GM23248 (cell line): ENCODE results near the gene KCNIP1.

Source experiments
- EZH2 ChIP-seq: fragments of 200-600 bp; sonication (generic); IDR thresholded peaks from 2 replicates; pipeline ENCODE4 v1.6.1; 2018; ENCODE audit warnings: antibody characterized with exemption, mild to moderate bottlenecking; ENCODE audit not compliant: insufficient read depth, poor library complexity, severe bottlenecking
- EZH2phosphoT487 ChIP-seq: fragments of 200-600 bp; sonication (generic); IDR thresholded peaks from 2 replicates; pipeline ENCODE4 v1.6.1; 2018; ENCODE audit warnings: antibody characterized with exemption, moderate library complexity, mild to moderate bottlenecking, low read depth; ENCODE audit not compliant: insufficient read depth

GRCh38 chr5:170771496-170771895, 267.7 kb downstream of the KCNIP1 start:
- TF ChIP-seq EZH2phosphoT487: no peak
- TF ChIP-seq EZH2: no peak
